ENCODE results near the gene DRGX.

DRGX gene

GRCh38 chr10:49394933-49395740 lies 752 bp downstream of the DRGX start (continued):
- no peak for TF ChIP-seq ZFP69B (tag by site-specific recombination; IDR thresholded peaks at IDR 0.05)
- TF ChIP-seq ZNF354C (tag by site-specific recombination; IDR thresholded peaks at IDR 0.05; ENCODE audit: borderline replicate concordance, low read depth): no peak
- no peak for TF ChIP-seq ZNF670 (tag by site-specific recombination; IDR thresholded peaks at IDR 0.05; ENCODE audit: low read depth)
- no peak for TF ChIP-seq KLF16 (tag by site-specific recombination; IDR thresholded peaks at IDR 0.05)
- TF ChIP-seq ZNF394 (tag by site-specific recombination; IDR thresholded peaks at IDR 0.05; ENCODE audit: borderline replicate concordance): no peak
- TF ChIP-seq HOXC10 (CRISPR knock-in tag; IDR thresholded peaks at IDR 0.05): no peak
- TF ChIP-seq ZNF555 (tag by site-specific recombination; conservative IDR thresholded peaks at IDR 0.05): no peak

- ChIA-PET POLR2A (no interaction called here), CTCF (interaction anchor here (2.1 kb wide), 1 partner anchor 13 kb away, joined by 7 read pairs; no protein-coding TSS in a partner anchor)
- Histone ChIP-seq H3K4me1 (ENCODE audit: control insufficient read depth, insufficient read depth, low read length) (peaks cover 2% of the 10 kb centered on the region), H3K27ac (ENCODE audit: extremely low read depth, low read depth, low read length) (no peak overlapping the region), H3K9me3 (ENCODE audit: control insufficient read depth, insufficient read depth, low read depth, low read length) (no peaks in the 10 kb centered on the region), H3K4me3 (ENCODE audit: low read depth, low read length) (no peak overlapping the region), H3K36me3 (ENCODE audit: control insufficient read depth in 2 of 2, insufficient read depth in 1 of 2, low read length in 2 of 2) (no peaks in the 10 kb centered on the region)
- no peak for TF ChIP-seq ZBTB48 (tag by site-specific recombination; IDR thresholded peaks at IDR 0.05)
- no peak for TF ChIP-seq ZNF473 (tag by site-specific recombination; IDR thresholded peaks at IDR 0.05)
- TF ChIP-seq ZNF843 (tag by site-specific recombination; IDR thresholded peaks at IDR 0.05): no peak
- no peak for TF ChIP-seq ZNF785 (tag by site-specific recombination; IDR thresholded peaks at IDR 0.05)
- no peak for TF ChIP-seq ZNF621 (tag by site-specific recombination; IDR thresholded peaks at IDR 0.05)
- TF ChIP-seq GLIS1 (tag by site-specific recombination; IDR thresholded peaks at IDR 0.05): no peak
- TF ChIP-seq ZNF24 (tag by site-specific recombination; IDR thresholded peaks at IDR 0.05): no peak
- TF ChIP-seq ZXDB (tag by site-specific recombination; IDR thresholded peaks at IDR 0.05): no peak
- no peak for TF ChIP-seq ZNF138 (tag by site-specific recombination; IDR thresholded peaks at IDR 0.05; ENCODE audit: borderline replicate concordance)
- TF ChIP-seq ZNF677 (tag by site-specific recombination; IDR thresholded peaks at IDR 0.05): no peak
- TF ChIP-seq ZNF362 (tag by site-specific recombination; IDR thresholded peaks at IDR 0.05): no peak
- no peak for TF ChIP-seq ZNF133 (tag by site-specific recombination; IDR thresholded peaks at IDR 0.05)
- TF ChIP-seq PBX3 (CRISPR knock-in tag; IDR thresholded peaks at IDR 0.05): no peak
- TF ChIP-seq ZNF488 (tag by site-specific recombination; IDR thresholded peaks at IDR 0.05): no peak
Measured at GRCh38 chr10:49393757-49394156, 2.1 kb downstream of the DRGX start.

- Histone ChIP-seq H3K4me3 (ENCODE audit: low read depth, low read length) (no peak overlapping the region), H3K36me3 (ENCODE audit: control insufficient read depth in 2 of 2, insufficient read depth in 1 of 2, low read length in 2 of 2) (no peaks in the 10 kb centered on the region), H3K9me3 (ENCODE audit: control insufficient read depth, insufficient read depth, low read depth, low read length) (no peaks in the 10 kb centered on the region), H3K4me1 (ENCODE audit: control insufficient read depth, insufficient read depth, low read length) (peaks cover 2% of the 10 kb centered on the region), H3K27ac (ENCODE audit: extremely low read depth, low read depth, low read length) (no peak overlapping the region)
- CTCF ChIA-PET: no interaction called here
- POLR2A ChIA-PET: no interaction called here
- no peak for TF ChIP-seq ZNF354C (tag by site-specific recombination; IDR thresholded peaks at IDR 0.05; ENCODE audit: borderline replicate concordance, low read depth)
- no peak for TF ChIP-seq YY2 (tag by site-specific recombination; IDR thresholded peaks at IDR 0.05)
- no peak for TF ChIP-seq ZNF600 (tag by site-specific recombination; IDR thresholded peaks at IDR 0.05)
- TF ChIP-seq ZNF529 (tag by site-specific recombination; IDR thresholded peaks at IDR 0.05; ENCODE audit: insufficient replicate concordance): no peak
- TF ChIP-seq ZNF514 (tag by site-specific recombination; IDR thresholded peaks at IDR 0.05): no peak
Measured at GRCh38 chr10:49393301-49393700, 2.6 kb downstream of the DRGX start.

Data from HEK293 (cell line).